Measurements from ENCODE around the gene EPS15.

DNA sequence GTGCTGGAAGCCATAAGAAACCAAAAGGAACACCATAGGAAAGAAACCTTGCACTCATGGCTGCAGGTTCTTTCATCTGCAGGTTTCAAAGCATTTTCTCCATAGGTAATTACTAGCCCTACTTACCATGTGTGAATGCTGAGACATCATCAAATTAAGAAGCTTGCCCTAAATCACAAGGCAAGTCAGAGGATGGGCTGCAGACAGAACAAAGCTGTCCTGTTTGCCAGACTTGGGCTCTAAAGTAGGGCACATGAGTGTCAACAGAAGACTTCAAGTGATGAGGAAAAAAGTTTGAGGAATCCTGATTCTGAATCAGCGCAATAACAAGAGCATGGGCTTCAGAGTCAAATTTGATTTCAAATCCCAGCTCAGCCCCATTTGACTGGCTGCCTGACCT is 5.8 kb upstream of the EPS15 start:
- TF ChIP-seq CTCF (IDR thresholded peaks at IDR 0.05; ENCODE audit: low read depth, low read length, missing input control) (no peak), YY1 (IDR thresholded peaks at IDR 0.05) (no peak), EGR1 (IDR thresholded peaks at IDR 0.05; ENCODE audit: low read depth in 2 of 2) (no peak), TAF1 (conservative IDR thresholded peaks at IDR 0.05) (no peak), JUND (IDR thresholded peaks at IDR 0.05) (no peak), ATF3 (IDR thresholded peaks at IDR 0.05) (no peak), REST (IDR thresholded peaks at IDR 0.05) (no peak), FOXA1 (IDR thresholded peaks at IDR 0.05) (no peak)

Data from liver (tissue), 3 donors.